Measurements from ENCODE around the gene PTGES3. TPM values are rescaled to one million over a fixed set of nuclear protein-coding genes. Genes with fewer than 3 reads are reported as not detected.

The PTGES3 gene
- total RNA-seq, 2 donors from 2014 or later = 242 to 303 TPM

- Histone ChIP-seq H3K4me1 (peaks cover 8% of the 10 kb centered on the region), H3K36me3 (peaks cover 6% of the 10 kb centered on the region), H3K9me3 (no peaks in the 10 kb centered on the region), H3K4me3 (peak within 1 kb of the TSS; percentile 89), H3K9ac (ENCODE audit: low read depth in 2 of 2, low read length in 2 of 2) (peak within 1 kb of the TSS; percentile 96 to 100), H3K27ac (peak within 1 kb of the TSS; percentile 91), H3K27me3 (no peaks in the 10 kb centered on the region)
- DNase-seq = peak; percentile 97
- intact Hi-C loops (cut with DNase I) = loop anchor here (10.0 kb wide), 1 partner anchor 79 kb away; the partner anchor contains the start of gene NACA
- no peak for TF ChIP-seq CTCF (IDR thresholded peaks at IDR 0.05)
These were observed 42.2 kb downstream of the PTGES3 start, which contains the start of gene ATP5F1B for GRCh38 chr12:56645717-56646446. Gene ATP5F1B, minus strand, starts transcription at chr12:56645984. Its CDS starts 21 bp downstream, at chr12:56645963.

DNA sequence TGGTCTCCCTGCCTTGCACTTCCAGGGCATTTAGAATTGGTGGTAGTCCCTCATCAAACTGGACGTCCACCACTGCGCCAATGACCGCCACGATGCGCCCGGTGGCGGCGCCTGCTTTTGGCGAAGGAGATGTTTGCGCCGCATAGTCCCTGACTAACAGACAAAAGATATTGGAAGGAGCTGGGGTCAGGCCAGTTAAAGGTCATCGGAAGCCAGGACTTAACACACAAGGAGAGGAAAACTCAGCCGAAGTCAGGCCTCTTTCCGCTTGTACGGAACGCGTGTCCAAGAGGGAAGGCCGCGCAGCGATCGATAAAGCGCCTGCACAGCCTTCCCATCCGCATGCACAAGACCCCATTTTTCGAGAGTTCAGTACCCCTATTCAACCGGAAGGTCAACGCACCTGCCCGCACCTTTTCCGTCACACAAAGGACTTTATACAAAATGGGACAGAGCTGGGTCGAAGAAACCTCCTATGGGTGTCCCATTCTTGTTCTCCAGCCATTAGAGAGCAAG is 42.8 kb downstream of the PTGES3 start:
- DNase-seq = no peak
- Histone ChIP-seq H3K9ac (ENCODE audit: low read depth in 2 of 2, low read length in 2 of 2) (peak overlapping the region; percentile 96 to 100), H3K4me1 (peaks cover 8% of the 10 kb centered on the region), H3K36me3 (peaks cover 6% of the 10 kb centered on the region), H3K27me3 (no peaks in the 10 kb centered on the region), H3K9me3 (no peaks in the 10 kb centered on the region), H3K27ac (peak overlapping the region; percentile 87), H3K4me3 (peak overlapping the region; percentile 89)
- intact Hi-C loops (cut with DNase I) = loop anchor here (10.0 kb wide), 1 partner anchor 80 kb away; the partner anchor contains the start of gene NACA
- TF ChIP-seq CTCF (IDR thresholded peaks at IDR 0.05) = no peak

- H3K9ac ChIP-seq (ENCODE audit: low read depth in 2 of 2, low read length in 2 of 2) = peak overlapping the region; percentile 96 to 100
- no peaks in the 10 kb centered on the region for H3K27me3 ChIP-seq
- H3K27ac ChIP-seq = peak overlapping the region; percentile 87
- no peak for DNase-seq
- peak overlapping the region; percentile 89 for H3K4me3 ChIP-seq
- no peak for TF ChIP-seq CTCF (IDR thresholded peaks at IDR 0.05)
- peaks cover 10% of the 10 kb centered on the region for H3K36me3 ChIP-seq
- H3K4me1 ChIP-seq = peaks cover 8% of the 10 kb centered on the region
- no peaks in the 10 kb centered on the region for H3K9me3 ChIP-seq
- intact Hi-C loops (cut with DNase I) = loop anchor here (10.0 kb wide), 1 partner anchor 80 kb away; the partner anchor contains the start of gene NACA
These were observed 43.4 kb downstream of the PTGES3 start for GRCh38 chr12:56644654-56645053.

DNA sequence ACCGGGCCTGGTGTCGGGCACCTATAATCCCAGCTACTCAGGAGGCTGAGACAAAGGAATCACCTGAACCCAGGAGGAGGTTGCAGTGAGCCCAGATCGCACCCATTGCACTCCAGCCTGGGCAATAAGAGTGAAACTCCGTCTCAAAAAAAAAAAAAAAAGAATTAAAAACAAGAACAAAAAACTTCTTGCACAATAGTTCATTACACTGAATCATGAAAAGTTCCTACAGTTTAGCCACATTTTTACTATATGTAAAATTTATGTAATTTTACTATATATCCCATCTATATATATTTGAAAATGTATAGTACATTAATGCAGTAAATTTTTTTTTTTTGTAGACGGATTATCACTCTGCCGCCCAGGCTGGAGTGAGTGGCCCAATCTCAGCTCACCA is 46.9 kb downstream of the PTGES3 start:
- no peak for TF ChIP-seq CTCF (IDR thresholded peaks at IDR 0.05)
- Histone ChIP-seq H3K4me3 (no peak overlapping the region), H3K36me3 (peaks cover 22% of the 10 kb centered on the region), H3K27me3 (no peaks in the 10 kb centered on the region), H3K9me3 (no peaks in the 10 kb centered on the region), H3K9ac (ENCODE audit: low read depth in 2 of 2, low read length in 2 of 2) (no peak overlapping the region), H3K4me1 (peaks cover 5% of the 10 kb centered on the region), H3K27ac (no peak overlapping the region)
- intact Hi-C loops (cut with DNase I) = loop anchor here (10.0 kb wide), 1 partner anchor 84 kb away; the partner anchor contains the start of gene NACA
- DNase-seq = no peak

GRCh38 chr12:56637621-56638020 is 50.5 kb downstream of the PTGES3 start:
- peaks cover 11% of the 10 kb centered on the region for H3K4me1 ChIP-seq
- H3K9ac ChIP-seq (ENCODE audit: low read depth in 2 of 2, low read length in 2 of 2) = peak overlapping the region in 1 of 2 donors; percentile 85
- H3K27ac ChIP-seq = peak overlapping the region; percentile 99
- no peak overlapping the region for H3K4me3 ChIP-seq
- intact Hi-C loops (cut with DNase I) = loop anchor here (5.0 kb wide), 1 partner anchor 50 kb away; the partner anchor contains the start of gene PTGES3
- H3K9me3 ChIP-seq = no peaks in the 10 kb centered on the region
- no peak for TF ChIP-seq CTCF (IDR thresholded peaks at IDR 0.05)
- DNase-seq = no peak
- no peaks in the 10 kb centered on the region for H3K27me3 ChIP-seq
- peaks cover 22% of the 10 kb centered on the region for H3K36me3 ChIP-seq
